Lower lobe of right lung (tissue), 2 donors: ENCODE measurements around the gene LACTBL1. TPM values are rescaled to one million over a fixed set of nuclear protein-coding genes. Genes with fewer than 3 reads are reported as not detected.

Experiments
- ATAC-seq, 2 donors: fragments of 200-7000 bp; cut with Tn5 transposase; one replicate each; pipeline ENCODE4 v1.9.1; 2020 to 2022; ENCODE audit warnings: mild to moderate bottlenecking in 2 of 2, moderate library complexity in 2 of 2
- DNase-seq: peaks from one replicate; pipeline ENCODE4 v3.0.0-alpha.2; 2020
- H3K27ac ChIP-seq: fragments of 200-600 bp; one replicate; pipeline ENCODE4 v1.8.0; 2022
- H3K27me3 ChIP-seq: fragments of 200-600 bp; one replicate; pipeline ENCODE4 v1.8.0; 2022; ENCODE audit warnings: low read depth
- H3K36me3 ChIP-seq: fragments of 200-600 bp; one replicate; pipeline ENCODE4 v1.8.0; 2022; ENCODE audit warnings: mild to moderate bottlenecking
- H3K4me1 ChIP-seq: fragments of 200-600 bp; one replicate; pipeline ENCODE4 v1.8.0; 2022
- H3K4me3 ChIP-seq: fragments of 200-600 bp; one replicate; pipeline ENCODE4 v1.8.0; 2022; ENCODE audit warnings: mild to moderate bottlenecking
- H3K9me3 ChIP-seq: fragments of 200-600 bp; one replicate; pipeline ENCODE4 v1.8.0; 2022
- intact Hi-C: fragments of 100-400 bp; cut with DNase I; formaldehyde crosslinking; loops from one replicate; pipeline ENCODE4 v1.11.0; 2022
- total RNA-seq: library from RNA; stranded (reverse); fragmentation: NEBNext Ultra II Directional; extraction: Animal tissue kit (Norgen Biotek cat#: 25700); gene quantifications from one replicate; pipeline ENCODE4 v1.2.1, GENCODE V29; 2021
- TF ChIP-seq, protein P1 (sequence below): fragments of 200-600 bp; IDR thresholded peaks from one replicate; pipeline ENCODE4 v1.8.0; 2022; ENCODE audit warnings: antibody characterized with exemption, mild to moderate bottlenecking
- donor health status: DM: no; HTN: yes; CAD: no; lungs with severe emphysema.

The LACTBL1 gene
- total RNA-seq, 1 donor from 2014 or later, result not detected

GRCh38 chr1:22930240-22930912 is 42.3 kb downstream of the LACTBL1 start:
- Histone ChIP-seq H3K27ac (no peak overlapping the region), H3K27me3 (peaks cover 5% of the 10 kb centered on the region), H3K36me3 (no peaks in the 10 kb centered on the region), H3K9me3 (no peaks in the 10 kb centered on the region), H3K4me3 (no peak overlapping the region), H3K4me1 (no peaks in the 10 kb centered on the region)
- ATAC-seq (peak; percentile 57 to 86), DNase-seq (peak; percentile 54)
- intact Hi-C loops, result no loop called here
- TF ChIP-seq, protein P1, sequence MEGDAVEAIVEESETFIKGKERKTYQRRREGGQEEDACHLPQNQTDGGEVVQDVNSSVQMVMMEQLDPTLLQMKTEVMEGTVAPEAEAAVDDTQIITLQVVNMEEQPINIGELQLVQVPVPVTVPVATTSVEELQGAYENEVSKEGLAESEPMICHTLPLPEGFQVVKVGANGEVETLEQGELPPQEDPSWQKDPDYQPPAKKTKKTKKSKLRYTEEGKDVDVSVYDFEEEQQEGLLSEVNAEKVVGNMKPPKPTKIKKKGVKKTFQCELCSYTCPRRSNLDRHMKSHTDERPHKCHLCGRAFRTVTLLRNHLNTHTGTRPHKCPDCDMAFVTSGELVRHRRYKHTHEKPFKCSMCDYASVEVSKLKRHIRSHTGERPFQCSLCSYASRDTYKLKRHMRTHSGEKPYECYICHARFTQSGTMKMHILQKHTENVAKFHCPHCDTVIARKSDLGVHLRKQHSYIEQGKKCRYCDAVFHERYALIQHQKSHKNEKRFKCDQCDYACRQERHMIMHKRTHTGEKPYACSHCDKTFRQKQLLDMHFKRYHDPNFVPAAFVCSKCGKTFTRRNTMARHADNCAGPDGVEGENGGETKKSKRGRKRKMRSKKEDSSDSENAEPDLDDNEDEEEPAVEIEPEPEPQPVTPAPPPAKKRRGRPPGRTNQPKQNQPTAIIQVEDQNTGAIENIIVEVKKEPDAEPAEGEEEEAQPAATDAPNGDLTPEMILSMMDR, result peak; percentile 71

- no peaks in the 10 kb centered on the region for H3K4me1 ChIP-seq
- ATAC-seq (no peak), DNase-seq (no peak)
- H3K36me3 ChIP-seq, result no peaks in the 10 kb centered on the region
- H3K4me3 ChIP-seq, result no peak overlapping the region
- H3K9me3 ChIP-seq, result no peaks in the 10 kb centered on the region
- intact Hi-C loops, result no loop called here
- no peak overlapping the region for H3K27ac ChIP-seq
- peaks cover 3% of the 10 kb centered on the region for H3K27me3 ChIP-seq
- TF ChIP-seq, protein P1, result no peak
Measured at GRCh38 chr1:22925111-22925510, 47.6 kb downstream of the LACTBL1 start.

DNA sequence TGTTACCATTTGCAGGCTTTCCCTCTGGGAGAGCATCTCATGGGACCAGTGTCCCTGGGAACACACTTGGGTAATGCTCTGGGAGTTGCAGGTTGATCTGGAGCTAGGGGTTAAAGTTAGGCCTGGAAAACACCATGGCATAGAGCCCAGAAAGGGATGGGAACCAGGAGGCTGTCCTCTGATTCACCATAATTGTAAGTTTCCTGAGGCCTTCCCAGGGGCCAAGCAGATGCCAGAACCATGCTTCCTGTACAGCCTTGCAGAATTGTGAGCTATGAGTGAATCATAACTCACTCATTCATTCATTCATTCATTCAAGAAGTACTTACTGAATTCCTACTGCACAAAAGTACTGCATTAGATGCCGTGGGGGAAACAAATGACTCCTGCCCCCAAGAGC is 50.0 kb downstream of the LACTBL1 start:
- TF ChIP-seq, protein P1, result no peak
- Histone ChIP-seq H3K27ac (no peak overlapping the region), H3K4me1 (no peaks in the 10 kb centered on the region), H3K4me3 (no peak overlapping the region), H3K27me3 (no peaks in the 10 kb centered on the region), H3K9me3 (no peaks in the 10 kb centered on the region), H3K36me3 (no peaks in the 10 kb centered on the region)
- ATAC-seq (no peak), DNase-seq (no peak)
- intact Hi-C loops, result no loop called here

DNA sequence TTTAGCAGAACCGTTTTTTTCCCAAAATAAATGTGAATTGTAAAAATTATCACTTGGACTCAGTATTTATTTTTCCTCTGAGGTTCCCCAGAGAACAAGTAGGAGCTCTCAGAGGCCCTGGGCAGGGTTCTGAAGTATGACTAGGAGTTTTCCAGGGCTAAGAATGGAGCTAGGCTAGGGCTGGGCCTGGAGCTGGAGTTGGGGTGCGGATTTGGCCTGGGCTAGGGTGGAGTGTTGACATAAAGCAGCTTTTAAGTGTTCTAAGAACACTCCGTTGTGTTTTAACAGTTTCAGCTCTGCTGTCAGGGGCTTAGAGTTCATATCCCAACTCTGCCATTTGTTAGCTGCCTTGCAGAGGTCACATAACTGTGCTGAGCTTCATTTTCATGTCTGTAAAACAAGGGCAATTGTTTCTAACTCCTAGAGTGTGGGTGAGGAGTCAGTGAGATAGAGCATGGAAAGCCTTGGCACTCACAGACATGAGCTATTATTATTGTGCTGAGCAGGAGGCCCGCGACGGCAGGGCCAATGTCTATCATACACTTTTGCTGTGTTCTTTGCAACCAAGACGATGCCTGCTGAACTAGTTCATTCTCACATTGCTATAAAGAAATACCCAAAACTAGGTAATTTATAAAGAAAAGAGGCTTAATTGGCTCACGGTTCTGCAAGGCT is 51.1 kb downstream of the LACTBL1 start:
- DNase-seq, result no peak
- ATAC-seq, result peak in 1 of 2 donors; percentile 48
- intact Hi-C loops, result no loop called here

GRCh38 chr1:22920734-22921451 is 51.8 kb downstream of the LACTBL1 start:
- Histone ChIP-seq H3K27me3 (no peaks in the 10 kb centered on the region), H3K4me1 (no peaks in the 10 kb centered on the region), H3K9me3 (no peaks in the 10 kb centered on the region), H3K4me3 (no peak overlapping the region), H3K27ac (no peak overlapping the region), H3K36me3 (no peaks in the 10 kb centered on the region)
- ATAC-seq, result peak in 1 of 2 donors; percentile 48
- intact Hi-C loops, result no loop called here
- peak; percentile 51 for DNase-seq
- TF ChIP-seq, protein P1, result no peak

More for the DNA sequence above, 51.1 kb downstream of the LACTBL1 start:
- no peak overlapping the region for H3K4me3 ChIP-seq
- no peaks in the 10 kb centered on the region for H3K36me3 ChIP-seq
- H3K27ac ChIP-seq, result no peak overlapping the region
- no peaks in the 10 kb centered on the region for H3K9me3 ChIP-seq
- TF ChIP-seq, protein P1, result no peak
- H3K27me3 ChIP-seq, result no peaks in the 10 kb centered on the region
- no peaks in the 10 kb centered on the region for H3K4me1 ChIP-seq
